A549 (cell line): ENCODE measurements around the gene RNF220. TPM values are rescaled to one million over a fixed set of nuclear protein-coding genes. Genes with fewer than 3 reads are reported as not detected.

Experiments
- ATAC-seq, 2 experiments: fragments of 200-7000 bp in 1 of 2; fragments of >200 bp in 1 of 2; cut with Nextera tagmentation in 1 of 2; cut with Tn5 transposase in 1 of 2; 3 replicates each; pipeline versions ENCODE4 v1.8.0 to v1.9.1; 2018 to 2020; ENCODE audit warnings: mild to moderate bottlenecking in 1 of 2, moderate library complexity in 1 of 2
- CTCF ChIA-PET: fragments of 300-600 bp; sonication (Branson Sonifier 250); formaldehyde crosslinking; extraction: SDS; loops from one replicate; lab custom pipeline; 2021; ENCODE audit warnings: antibody characterized with exemption, inconsistent platforms; lab: Yijun Ruan, JAX
- POLR2A ChIA-PET: fragments of 350-600 bp; formaldehyde crosslinking; extraction: SDS; loops from one replicate; lab custom pipeline; 2021; ENCODE audit warnings: antibody characterized with exemption, inconsistent platforms; lab: Yijun Ruan, JAX
- DNase-seq, 2 experiments: peaks; one replicate each; pipeline versions ENCODE4 v3.0.0 to v3.0.0-alpha.2; 2011 to 2016; ENCODE audit warnings: low read depth in 1 of 2, low spot score in 1 of 2
- FAIRE-seq: peaks from 2 replicates; lab custom pipeline; 2011; peaks lifted over from hg19 to GRCh38; lab: Jason Lieb, UNC
- H3K27ac ChIP-seq, 2 experiments: fragments of >200 bp; sonication (Bioruptor Twin); formaldehyde crosslinking; 3 replicates each; pipeline ENCODE4 v1.5.1; 2016 to 2017
- H3K4me1 ChIP-seq: fragments of >200 bp; sonication (Bioruptor Twin); formaldehyde crosslinking; 3 replicates; pipeline ENCODE4 v1.6.1; 2016
- H3K4me2 ChIP-seq: fragments of >200 bp; sonication (Bioruptor Twin); formaldehyde crosslinking; 3 replicates; pipeline ENCODE4 v1.6.1; 2016
- H3K4me3 ChIP-seq: fragments of >200 bp; sonication (Bioruptor Twin); formaldehyde crosslinking; 3 replicates; pipeline ENCODE4 v1.5.1; 2016
- H3K9me3 ChIP-seq: fragments of >200 bp; sonication (Bioruptor Twin); formaldehyde crosslinking; 3 replicates; pipeline ENCODE4 v1.6.1; 2016
- ATOH8 ChIP-seq: fragments of 250-450 bp; sonication (Bioruptor Pico); IDR thresholded peaks from 2 replicates; pipeline ENCODE4 v1.5.0; 2020; ENCODE audit warnings: low read depth, mild to moderate bottlenecking, moderate library complexity
- CEBPB ChIP-seq, 2 experiments: fragments of >200 bp in 1 of 2; sonication (Bioruptor Twin) in 1 of 2; formaldehyde crosslinking in 1 of 2; IDR thresholded peaks; 2 replicates each; pipeline ENCODE4 v1.6.1; 2012 to 2016
- CHD4 ChIP-seq: fragments of 200-600 bp; sonication (generic); IDR thresholded peaks from 2 replicates; pipeline ENCODE4 v1.6.1; 2016; ENCODE audit warnings: antibody characterized with exemption, mild to moderate bottlenecking, borderline replicate concordance
- EHF ChIP-seq: fragments of 250-450 bp; sonication (Bioruptor Pico); IDR thresholded peaks from 2 replicates; pipeline ENCODE4 v1.5.0; 2020; ENCODE audit warnings: mild to moderate bottlenecking
- EP300 ChIP-seq, 2 experiments: fragments of >200 bp; sonication (Bioruptor Twin); formaldehyde crosslinking; IDR thresholded peaks; 2 replicates in 1 of 2; 3 replicates in 1 of 2; pipeline ENCODE4 v1.6.1; 2016 to 2017
- FOSB ChIP-seq: fragments of 250-450 bp; sonication (Bioruptor Pico); IDR thresholded peaks from 2 replicates; pipeline ENCODE4 v1.5.0; 2020; ENCODE audit warnings: mild to moderate bottlenecking, moderate library complexity
- FOXS1 ChIP-seq: fragments of 250-450 bp; sonication (Bioruptor Pico); IDR thresholded peaks from 2 replicates; pipeline ENCODE4 v1.5.0; 2020; ENCODE audit warnings: mild to moderate bottlenecking, moderate library complexity
- HOXA7 ChIP-seq: fragments of 250-450 bp; sonication (Bioruptor Pico); IDR thresholded peaks from 2 replicates; pipeline ENCODE4 v1.5.0; 2020; ENCODE audit warnings: mild to moderate bottlenecking, moderate library complexity
- HOXB13 ChIP-seq: fragments of 250-450 bp; sonication (Bioruptor Pico); IDR thresholded peaks from 2 replicates; pipeline ENCODE4 v1.5.0; 2020; ENCODE audit warnings: low read depth, mild to moderate bottlenecking, moderate library complexity
- MAFK ChIP-seq: fragments of 450-650 bp; IDR thresholded peaks from 2 replicates; pipeline ENCODE4 v1.6.1; 2014; ENCODE audit not compliant: partially characterized antibody
- MAX ChIP-seq: IDR thresholded peaks from 2 replicates; pipeline ENCODE4 v1.6.1; 2012
- NPAS2 ChIP-seq: fragments of 250-450 bp; sonication (Bioruptor Pico); IDR thresholded peaks from 2 replicates; pipeline ENCODE4 v1.8.0; 2022; ENCODE audit warnings: mild to moderate bottlenecking, moderate library complexity, borderline replicate concordance
- PHF8 ChIP-seq: fragments of 200-600 bp; sonication (generic); IDR thresholded peaks from 2 replicates; pipeline ENCODE4 v1.6.1; 2016; ENCODE audit warnings: low read depth, mild to moderate bottlenecking, antibody characterized with exemption, moderate library complexity, borderline replicate concordance
- RAD21 ChIP-seq, 2 experiments: fragments of >200 bp in 1 of 2; sonication (Bioruptor Twin) in 1 of 2; formaldehyde crosslinking in 1 of 2; IDR thresholded peaks in 1 of 2; conservative IDR thresholded peaks in 1 of 2; 2 replicates in 1 of 2; 3 replicates in 1 of 2; pipeline ENCODE4 v1.6.1; 2012 to 2018; ENCODE audit warnings: inconsistent platforms in 1 of 2
- RNF2 ChIP-seq: fragments of 200-600 bp; sonication (generic); IDR thresholded peaks from 2 replicates; pipeline ENCODE4 v1.6.1; 2016; ENCODE audit warnings: low read depth, mild to moderate bottlenecking, antibody characterized with exemption, moderate library complexity, borderline replicate concordance
- SMC3 ChIP-seq: fragments of >200 bp; sonication (Bioruptor Twin); formaldehyde crosslinking; IDR thresholded peaks from 3 replicates; pipeline ENCODE4 v1.6.1; 2018; ENCODE audit warnings: inconsistent platforms
- TFCP2L1 ChIP-seq: fragments of 250-450 bp; sonication (Bioruptor Pico); IDR thresholded peaks from 2 replicates; pipeline ENCODE4 v1.5.0; 2021; ENCODE audit warnings: mild to moderate bottlenecking
- TP53 ChIP-seq: fragments of 250-450 bp; sonication (Bioruptor Pico); IDR thresholded peaks from 2 replicates; pipeline ENCODE4 v1.5.0; 2021; ENCODE audit warnings: mild to moderate bottlenecking, moderate library complexity
- USF2 ChIP-seq: fragments of 450-650 bp; IDR thresholded peaks from 2 replicates; pipeline ENCODE4 v1.6.1; 2014; ENCODE audit warnings: antibody characterized with exemption
- ZC3H11A ChIP-seq: fragments of 450-650 bp; IDR thresholded peaks from 2 replicates; pipeline ENCODE4 v1.6.1; 2014; ENCODE audit warnings: antibody characterized with exemption, mild to moderate bottlenecking
- ZFP36 ChIP-seq: fragments of 450-650 bp; IDR thresholded peaks from 2 replicates; pipeline ENCODE4 v1.6.1; 2014; ENCODE audit warnings: borderline replicate concordance; ENCODE audit not compliant: partially characterized antibody
- whole genome bisulfite sequencing: methylation state at CpG from one replicate; pipeline ENCODE4 v1.1.6; 2017; ENCODE audit errors: missing lambda C conversion rate; 5-methylcytosine and 5-hydroxymethylcytosine counted together
- polyA plus RNA-seq, 4 experiments: library from polyadenylated mRNA; depleted of rRNA in 3 of 4; stranded (reverse); fragments of >200 nt; fragmentation: RNase III in 1 of 4; extraction: RNeasy Plus Mini Kit Qiagen cat#74134 plus additional on column Dnase treatment in 1 of 4; gene quantifications; 2 replicates in 3 of 4; 3 replicates in 1 of 4; pipeline ENCODE4 v1.2.3, GENCODE V29; 2011 to 2017
- TF ChIP-seq, protein P1 (sequence below): fragments of >200 bp; sonication (Bioruptor Twin); formaldehyde crosslinking; IDR thresholded peaks from 3 replicates; pipeline ENCODE4 v1.5.1; 2016
- TF ChIP-seq, protein P2 (sequence below): IDR thresholded peaks from 2 replicates; pipeline ENCODE4 v1.6.1; 2012
- TF ChIP-seq, protein P3 (sequence below): fragments of >200 bp; sonication (Bioruptor Twin); formaldehyde crosslinking; IDR thresholded peaks from 2 replicates; pipeline ENCODE4 v1.6.1; 2016

RNF220 gene
- polyA plus RNA-seq, 2 of the 4 experiments (the other 2 are of a cell fraction) = 53.4 to 54.5 TPM

- ChIA-PET CTCF (interaction anchor here (1.3 to 14.6 kb wide), 2 partner anchors 7 to 36 kb away, joined by 4 to 119 read pairs; no protein-coding TSS in a partner anchor), POLR2A (no interaction called here)
- WGBS = 93% methylated on average over 7 of the region's 9 CpGs
- Histone ChIP-seq H3K4me1 (no peaks in the 10 kb centered on the region), H3K4me2 (no peak overlapping the region), H3K9me3 (no peaks in the 10 kb centered on the region), H3K4me3 (no peak overlapping the region), H3K27ac (no peak overlapping the region)
- ATAC-seq = no peak
- no peak for FAIRE-seq
- no peak for DNase-seq
- TF ChIP-seq CEBPB (IDR thresholded peaks at IDR 0.05) (no peak), USF2 (no peak), MAFK (no peak), TP53 (no peak), RAD21 (conservative IDR thresholded peaks at IDR 0.05 in 1 of 2, IDR thresholded peaks at IDR 0.05 in 1 of 2) (no peak), FOSB (CRISPR knock-in tag) (no peak), NPAS2 (CRISPR knock-in tag) (no peak), ATOH8 (CRISPR knock-in tag) (no peak), SMC3 (no peak), CHD4 (no peak), RNF2 (no peak), HOXB13 (CRISPR knock-in tag) (no peak)
- TF ChIP-seq, protein P1, sequence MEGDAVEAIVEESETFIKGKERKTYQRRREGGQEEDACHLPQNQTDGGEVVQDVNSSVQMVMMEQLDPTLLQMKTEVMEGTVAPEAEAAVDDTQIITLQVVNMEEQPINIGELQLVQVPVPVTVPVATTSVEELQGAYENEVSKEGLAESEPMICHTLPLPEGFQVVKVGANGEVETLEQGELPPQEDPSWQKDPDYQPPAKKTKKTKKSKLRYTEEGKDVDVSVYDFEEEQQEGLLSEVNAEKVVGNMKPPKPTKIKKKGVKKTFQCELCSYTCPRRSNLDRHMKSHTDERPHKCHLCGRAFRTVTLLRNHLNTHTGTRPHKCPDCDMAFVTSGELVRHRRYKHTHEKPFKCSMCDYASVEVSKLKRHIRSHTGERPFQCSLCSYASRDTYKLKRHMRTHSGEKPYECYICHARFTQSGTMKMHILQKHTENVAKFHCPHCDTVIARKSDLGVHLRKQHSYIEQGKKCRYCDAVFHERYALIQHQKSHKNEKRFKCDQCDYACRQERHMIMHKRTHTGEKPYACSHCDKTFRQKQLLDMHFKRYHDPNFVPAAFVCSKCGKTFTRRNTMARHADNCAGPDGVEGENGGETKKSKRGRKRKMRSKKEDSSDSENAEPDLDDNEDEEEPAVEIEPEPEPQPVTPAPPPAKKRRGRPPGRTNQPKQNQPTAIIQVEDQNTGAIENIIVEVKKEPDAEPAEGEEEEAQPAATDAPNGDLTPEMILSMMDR = no peak
- TF ChIP-seq, protein P2, sequence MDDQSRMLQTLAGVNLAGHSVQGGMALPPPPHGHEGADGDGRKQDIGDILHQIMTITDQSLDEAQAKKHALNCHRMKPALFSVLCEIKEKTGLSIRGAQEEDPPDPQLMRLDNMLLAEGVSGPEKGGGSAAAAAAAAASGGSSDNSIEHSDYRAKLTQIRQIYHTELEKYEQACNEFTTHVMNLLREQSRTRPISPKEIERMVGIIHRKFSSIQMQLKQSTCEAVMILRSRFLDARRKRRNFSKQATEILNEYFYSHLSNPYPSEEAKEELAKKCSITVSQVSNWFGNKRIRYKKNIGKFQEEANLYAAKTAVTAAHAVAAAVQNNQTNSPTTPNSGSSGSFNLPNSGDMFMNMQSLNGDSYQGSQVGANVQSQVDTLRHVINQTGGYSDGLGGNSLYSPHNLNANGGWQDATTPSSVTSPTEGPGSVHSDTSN = no peak
- TF ChIP-seq, all 56 proteins: peak for 0
Observed at GRCh38 chr1:44643721-44644334, 238.8 kb downstream of the RNF220 start.

- 93% methylated on average over 7 of the region's 7 CpGs for WGBS
- Histone ChIP-seq H3K4me3 (no peak overlapping the region), H3K4me2 (no peak overlapping the region), H3K9me3 (no peaks in the 10 kb centered on the region), H3K27ac (no peak overlapping the region), H3K4me1 (no peaks in the 10 kb centered on the region)
- DNase-seq = no peak
- CTCF ChIA-PET = interaction anchor here (14.6 kb wide), 1 partner anchor 6 kb away, joined by 119 read pairs; no protein-coding TSS in a partner anchor
- POLR2A ChIA-PET = no interaction called here
- no peak for FAIRE-seq
- no peak for ATAC-seq
- no peak for TF ChIP-seq FOXS1 (CRISPR knock-in tag)
- TF ChIP-seq ZFP36 = no peak
- TF ChIP-seq, protein P3, sequence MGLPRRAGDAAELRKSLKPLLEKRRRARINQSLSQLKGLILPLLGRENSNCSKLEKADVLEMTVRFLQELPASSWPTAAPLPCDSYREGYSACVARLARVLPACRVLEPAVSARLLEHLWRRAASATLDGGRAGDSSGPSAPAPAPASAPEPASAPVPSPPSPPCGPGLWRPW = no peak
- TF ChIP-seq, protein P1 = no peak
- TF ChIP-seq MAFK = no peak
- no peak for TF ChIP-seq EP300 (IDR thresholded peaks at IDR 0.05)
- no peak for TF ChIP-seq PHF8
- no peak for TF ChIP-seq MAX
- TF ChIP-seq TFCP2L1 (CRISPR knock-in tag) = no peak
- no peak for TF ChIP-seq EHF (CRISPR knock-in tag)
- TF ChIP-seq HOXA7 = no peak
- no peak for TF ChIP-seq CEBPB (IDR thresholded peaks at IDR 0.05)
- no peak for TF ChIP-seq ZC3H11A
Observed at GRCh38 chr1:44644806-44645205, 239.8 kb downstream of the RNF220 start.
